Neuronal stem cell (in vitro differentiated cells): ENCODE measurements around the gene TRAPPC2.

Experiments used
- DNase-seq: peaks from one replicate; pipeline ENCODE4 v3.0.0-alpha.2; 2013; ENCODE audit warnings: low spot score
- H2AFZ ChIP-seq: one replicate; pipeline ENCODE4 v1.6.1; 2013; ENCODE audit warnings: mild to moderate bottlenecking, low read length, inconsistent platforms
- H2AK5ac ChIP-seq: 2 replicates; pipeline ENCODE4 v1.6.1; 2013; ENCODE audit warnings: low read depth, mild to moderate bottlenecking, inconsistent platforms, low read length, moderate library complexity, mixed read lengths
- H2BK120ac ChIP-seq: 2 replicates; pipeline ENCODE4 v1.6.1; 2013; ENCODE audit warnings: low read depth, mild to moderate bottlenecking, inconsistent platforms, low read length, moderate library complexity, mixed read lengths
- H2BK12ac ChIP-seq: one replicate; pipeline ENCODE4 v1.6.1; 2013; ENCODE audit warnings: low read length, inconsistent platforms
- H2BK15ac ChIP-seq: 2 replicates; pipeline ENCODE4 v1.6.1; 2013; ENCODE audit warnings: mild to moderate bottlenecking, low read length, inconsistent platforms, mixed read lengths
- H2BK5ac ChIP-seq: one replicate; pipeline ENCODE4 v1.6.1; 2013; ENCODE audit warnings: inconsistent platforms, mild to moderate bottlenecking, low read length, moderate library complexity
- H3K14ac ChIP-seq: one replicate; pipeline ENCODE4 v1.6.1; 2013; ENCODE audit warnings: low read length, inconsistent platforms
- H3K18ac ChIP-seq: 2 replicates; pipeline ENCODE4 v1.6.1; 2013; ENCODE audit warnings: low read length, inconsistent platforms
- H3K23ac ChIP-seq: 2 replicates; pipeline ENCODE4 v1.6.1; 2013; ENCODE audit warnings: low read depth, mild to moderate bottlenecking, mixed read lengths, low read length, inconsistent platforms; ENCODE audit not compliant: poor library complexity
- H3K27ac ChIP-seq: replicated peaks from 3 replicates; pipeline ENCODE4 v1.5.1; 2013; ENCODE audit warnings: low read length, inconsistent platforms
- H3K27me3 ChIP-seq, 3 experiments: 2 replicates each; pipeline ENCODE4 v1.6.1; 2013; ENCODE audit warnings: low read length in 3 of 3, mild to moderate bottlenecking in 2 of 3, inconsistent platforms in 1 of 3, low read depth in 1 of 3, mixed read lengths in 1 of 3, moderate library complexity in 1 of 3; ENCODE audit not compliant: control insufficient read depth in 3 of 3, insufficient read depth in 3 of 3
- H3K36me3 ChIP-seq, 2 donors: replicated peaks in 1 of 2; 2 replicates each; pipeline ENCODE4 v1.6.1; 2013; ENCODE audit warnings: low read length in 2 of 2; ENCODE audit not compliant: control insufficient read depth in 2 of 2, insufficient read depth in 2 of 2
- H3K4ac ChIP-seq: 2 replicates; pipeline ENCODE4 v1.6.1; 2013; ENCODE audit warnings: inconsistent platforms, mild to moderate bottlenecking, low read length, moderate library complexity
- H3K4me1 ChIP-seq, 2 donors: 1 replicate in 1 of 2; 2 replicates in 1 of 2; pipeline ENCODE4 v1.6.1; 2013; ENCODE audit warnings: low read length in 2 of 2, low read depth in 1 of 2; ENCODE audit not compliant: control insufficient read depth in 2 of 2, insufficient read depth in 1 of 2
- H3K4me2 ChIP-seq: one replicate; pipeline ENCODE4 v1.6.1; 2013; ENCODE audit warnings: mild to moderate bottlenecking, low read length, inconsistent platforms; ENCODE audit not compliant: insufficient read depth, poor library complexity, severe bottlenecking
- H3K4me3 ChIP-seq, 2 donors: 2 replicates each; pipeline ENCODE4 v1.5.1; 2013; ENCODE audit warnings: low read length in 2 of 2, mild to moderate bottlenecking in 2 of 2, inconsistent platforms in 1 of 2, moderate library complexity in 1 of 2
- H3K79me1 ChIP-seq: one replicate; pipeline ENCODE4 v1.6.1; 2013; ENCODE audit warnings: low read depth, mild to moderate bottlenecking, inconsistent platforms, low read length, moderate library complexity
- H3K9ac ChIP-seq: one replicate; pipeline ENCODE4 v1.6.1; 2013; ENCODE audit warnings: mild to moderate bottlenecking, low read depth, low read length, inconsistent platforms; ENCODE audit not compliant: poor library complexity
- H3K9me3 ChIP-seq, 2 donors: replicated peaks in 1 of 2; 2 replicates each; pipeline versions ENCODE3 to v1.6.1; 2013; ENCODE audit warnings: low read length in 2 of 2, mild to moderate bottlenecking in 2 of 2, inconsistent platforms in 1 of 2, low read depth in 1 of 2, mixed read lengths in 1 of 2, moderate library complexity in 1 of 2; ENCODE audit not compliant: control insufficient read depth in 2 of 2, insufficient read depth in 1 of 2
- H4K8ac ChIP-seq: one replicate; pipeline ENCODE4 v1.6.1; 2013; ENCODE audit warnings: low read depth, mild to moderate bottlenecking, inconsistent platforms, low read length, moderate library complexity
- H4K91ac ChIP-seq: one replicate; pipeline ENCODE4 v1.6.1; 2013; ENCODE audit warnings: low read length, low read depth, mild to moderate bottlenecking, inconsistent platforms; ENCODE audit not compliant: poor library complexity
- WGBS, 2 donors: extraction: QIAGEN DNeasy Blood & Tissue Kit; methylation state at CpG; one replicate each; pipeline ENCODE4 v1.1.7; 2013; ENCODE audit warnings: missing lambda C conversion rate in 2 of 2, mixed read lengths in 1 of 2; ENCODE audit not compliant: insufficient read length in 2 of 2, insufficient replicate concordance in 1 of 2; ENCODE audit errors: extremely low coverage in 2 of 2; 5-methylcytosine and 5-hydroxymethylcytosine counted together

TRAPPC2 gene

GRCh38 chrX:13697455-13697854, 37.0 kb downstream of the TRAPPC2 start:
- no CpG with 5 or more reads among the region's 2 CpGs for WGBS, 2 donors
- no peak for DNase-seq
- Histone ChIP-seq H3K4me1 (peaks cover 0 to 11% of the 10 kb centered on the region in 2 donors), H3K4me2 (no peak overlapping the region), H3K18ac (no peak overlapping the region), H3K79me1 (peaks cover 3% of the 10 kb centered on the region), H3K9me3 (no peaks in the 10 kb centered on the region), H3K23ac (no peak overlapping the region), H3K4ac (no peak overlapping the region), H4K91ac (no peak overlapping the region), H3K36me3 (peaks cover 0 to 9% of the 10 kb centered on the region in 2 donors), H2AFZ (no peak overlapping the region), H2BK120ac (no peak overlapping the region), H2BK12ac (no peak overlapping the region), H4K8ac (no peak overlapping the region), H3K4me3 (no peak overlapping the region), H2AK5ac (no peak overlapping the region), H2BK5ac (no peak overlapping the region), H2BK15ac (no peak overlapping the region), H3K9ac (no peak overlapping the region), H3K14ac (no peak overlapping the region), H3K27me3 (no peaks in the 10 kb centered on the region), H3K27ac (no peak overlapping the region)

GRCh38 chrX:13695601-13696115, 38.8 kb downstream of the TRAPPC2 start:
- 80% methylated on average over 1 of the region's 4 CpGs; no CpG with 5 or more reads in 1 of the 2 donors for WGBS, 2 donors
- H3K27ac ChIP-seq, result no peak overlapping the region

GRCh38 chrX:13694983-13695382, 39.4 kb downstream of the TRAPPC2 start:
- H3K27ac ChIP-seq, result no peak overlapping the region
- WGBS, 2 donors, result no CpG with 5 or more reads among the region's 8 CpGs

More at GRCh38 chrX:13695601-13696115, 38.8 kb downstream of the TRAPPC2 start:
- H2AK5ac ChIP-seq, result no peak overlapping the region
- no peak overlapping the region for H3K14ac ChIP-seq
- H4K91ac ChIP-seq, result no peak overlapping the region
- no peak for DNase-seq
- no peak overlapping the region for H3K4me2 ChIP-seq
- no peak overlapping the region for H2BK15ac ChIP-seq
- H3K36me3 ChIP-seq, result peaks cover 0 to 9% of the 10 kb centered on the region in 2 donors
- H2BK5ac ChIP-seq, result no peak overlapping the region
- H3K23ac ChIP-seq, result no peak overlapping the region
- H3K4me3 ChIP-seq, result no peak overlapping the region
- no peaks in the 10 kb centered on the region for H3K9me3 ChIP-seq
- H3K4ac ChIP-seq, result no peak overlapping the region
- no peaks in the 10 kb centered on the region for H3K79me1 ChIP-seq
- no peak overlapping the region for H3K18ac ChIP-seq
- H2BK120ac ChIP-seq, result no peak overlapping the region
- H3K9ac ChIP-seq, result no peak overlapping the region
- no peaks in the 10 kb centered on the region for H3K27me3 ChIP-seq
- no peak overlapping the region for H2BK12ac ChIP-seq
- H3K4me1 ChIP-seq, result peaks cover 0 to 12% of the 10 kb centered on the region in 2 donors
- H4K8ac ChIP-seq, result no peak overlapping the region
- no peak overlapping the region for H2AFZ ChIP-seq

GRCh38 chrX:13694359-13694758, 40.1 kb downstream of the TRAPPC2 start:
- H3K79me1 ChIP-seq, result no peaks in the 10 kb centered on the region
- H3K36me3 ChIP-seq, result peaks cover 0 to 9% of the 10 kb centered on the region in 2 donors
- no peak for DNase-seq
- no peak overlapping the region for H2BK120ac ChIP-seq
- H3K9ac ChIP-seq, result no peak overlapping the region
- no peaks in the 10 kb centered on the region for H3K9me3 ChIP-seq
- no peak overlapping the region for H3K27ac ChIP-seq
- H3K4ac ChIP-seq, result no peak overlapping the region
- no CpG with 5 or more reads among the region's 2 CpGs for WGBS, 2 donors
- H3K4me2 ChIP-seq, result no peak overlapping the region
- no peak overlapping the region for H2BK12ac ChIP-seq
- no peak overlapping the region for H2AK5ac ChIP-seq
- no peak overlapping the region for H3K4me3 ChIP-seq
- H2BK15ac ChIP-seq, result no peak overlapping the region
- no peak overlapping the region for H3K14ac ChIP-seq
- peaks cover 0 to 12% of the 10 kb centered on the region in 2 donors for H3K4me1 ChIP-seq
- H4K91ac ChIP-seq, result no peak overlapping the region
- no peaks in the 10 kb centered on the region for H3K27me3 ChIP-seq
- H2AFZ ChIP-seq, result no peak overlapping the region
- no peak overlapping the region for H3K18ac ChIP-seq
- H2BK5ac ChIP-seq, result no peak overlapping the region
- H4K8ac ChIP-seq, result no peak overlapping the region
- no peak overlapping the region for H3K23ac ChIP-seq

More at GRCh38 chrX:13694983-13695382, 39.4 kb downstream of the TRAPPC2 start:
- Histone ChIP-seq H2BK15ac (no peak overlapping the region), H3K36me3 (peaks cover 0 to 9% of the 10 kb centered on the region in 2 donors), H3K23ac (no peak overlapping the region), H2BK12ac (no peak overlapping the region), H3K14ac (no peak overlapping the region), H3K4ac (no peak overlapping the region), H3K9me3 (no peaks in the 10 kb centered on the region), H3K4me3 (no peak overlapping the region), H4K91ac (no peak overlapping the region), H2BK5ac (no peak overlapping the region), H3K9ac (no peak overlapping the region), H3K18ac (no peak overlapping the region), H4K8ac (no peak overlapping the region), H2AFZ (no peak overlapping the region), H3K27me3 (no peaks in the 10 kb centered on the region), H2AK5ac (no peak overlapping the region), H3K79me1 (no peaks in the 10 kb centered on the region), H3K4me2 (no peak overlapping the region), H3K4me1 (peaks cover 0 to 12% of the 10 kb centered on the region in 2 donors), H2BK120ac (no peak overlapping the region)
- no peak for DNase-seq
